HepG2 (cell line): ENCODE data around the gene ZNF222. TPM values are rescaled to one million over a fixed set of nuclear protein-coding genes. Genes with fewer than 3 reads are reported as not detected.

Experiments
- EEA1 ChIP-seq: sonication (generic); formaldehyde crosslinking; IDR thresholded peaks from 2 replicates; pipeline ENCODE4 v1.5.1; 2020; ENCODE audit warnings: mild to moderate bottlenecking, missing genetic modification reagents, borderline replicate concordance
- HOXA3 ChIP-seq: sonication (generic); formaldehyde crosslinking; IDR thresholded peaks from 2 replicates; pipeline ENCODE4 v1.5.0; 2020; ENCODE audit warnings: missing genetic modification reagents
- JUN ChIP-seq: sonication (generic); formaldehyde crosslinking; IDR thresholded peaks from 2 replicates; pipeline ENCODE4 v1.4.0; 2020; ENCODE audit warnings: mild to moderate bottlenecking, missing genetic modification reagents
- TAF1 ChIP-seq: sonication (generic); formaldehyde crosslinking; IDR thresholded peaks from 2 replicates; pipeline ENCODE4 v1.4.0; 2020; ENCODE audit warnings: missing genetic modification reagents
- ZBTB3 ChIP-seq: sonication (generic); formaldehyde crosslinking; IDR thresholded peaks from 2 replicates; pipeline ENCODE4 v1.4.0; 2020; ENCODE audit warnings: low read depth, mild to moderate bottlenecking, moderate library complexity, missing genetic modification reagents, borderline replicate concordance
- ZNF430 ChIP-seq: sonication (generic); formaldehyde crosslinking; IDR thresholded peaks from 2 replicates; pipeline ENCODE4 v1.9.0; 2021; ENCODE audit warnings: mild to moderate bottlenecking, missing genetic modification reagents
- ZNF451 ChIP-seq: sonication (generic); formaldehyde crosslinking; IDR thresholded peaks from 2 replicates; pipeline ENCODE4 v1.5.0; 2020; ENCODE audit warnings: mild to moderate bottlenecking, missing genetic modification reagents
- ZNF784 ChIP-seq: sonication (generic); formaldehyde crosslinking; IDR thresholded peaks from 2 replicates; pipeline ENCODE4 v1.5.1; 2020; ENCODE audit warnings: missing genetic modification reagents, mild to moderate bottlenecking, borderline replicate concordance
- ZUFSP ChIP-seq: sonication (generic); formaldehyde crosslinking; IDR thresholded peaks from 2 replicates; pipeline ENCODE4 v1.9.0; 2021; ENCODE audit warnings: missing genetic modification reagents, mild to moderate bottlenecking, borderline replicate concordance
- polyA plus RNA-seq, 8 experiments: library from polyadenylated mRNA; depleted of rRNA in 3 of 8; stranded (reverse) in 7 of 8; unstranded in 1 of 8; fragments of >200 nt; fragmentation: Illumina TruSeq in 4 of 8; extraction: Trizol in 4 of 8; gene quantifications; 2 replicates each; pipeline versions ENCODE4 v1.2.1 to v1.2.3, GENCODE V29; 2011 to 2016; ENCODE audit warnings: low read depth in 4 of 8, missing spikeins in 1 of 8, mixed read lengths in 1 of 8; ENCODE audit not compliant: insufficient read depth in 1 of 8
- total RNA-seq, 5 experiments: library from RNA; depleted of rRNA; stranded (reverse); fragments of >200 nt; fragmentation: Illumina TruSeq; extraction: Trizol; gene quantifications; 2 replicates each; pipeline ENCODE4 v1.2.3, GENCODE V29; 2016; ENCODE audit warnings: low read depth in 1 of 5
- TF ChIP-seq, protein P1 (sequence below): sonication (generic); formaldehyde crosslinking; IDR thresholded peaks from 2 replicates; pipeline ENCODE4 v1.8.0; 2022; ENCODE audit warnings: mild to moderate bottlenecking, missing genetic modification reagents, borderline replicate concordance
- TF ChIP-seq, protein P2 (sequence below): sonication (generic); formaldehyde crosslinking; IDR thresholded peaks from 2 replicates; pipeline ENCODE4 v1.5.1; 2020; ENCODE audit warnings: mild to moderate bottlenecking, missing genetic modification reagents, borderline replicate concordance
- TF ChIP-seq, protein P3 (sequence below): IDR thresholded peaks from 2 replicates; pipeline ENCODE4 v1.6.1; 2018; ENCODE audit warnings: missing genetic modification reagents, mild to moderate bottlenecking, missing compliant biosample characterization
- TF ChIP-seq, protein P4 (sequence below): IDR thresholded peaks from 2 replicates; pipeline ENCODE4 v1.6.1; 2016; ENCODE audit warnings: missing compliant biosample characterization, missing genetic modification reagents, borderline replicate concordance
- TF ChIP-seq, protein P5 (sequence below): fragments of 450-650 bp; IDR thresholded peaks from 2 replicates; pipeline ENCODE4 v1.6.1; 2017

Gene ZNF222
- total and polyA plus RNA-seq, 2 of the 13 experiments (the other 11 are each of a cell fraction or from before 2014, with no cell fraction given), result 2.2 to 6.2 TPM

DNA sequence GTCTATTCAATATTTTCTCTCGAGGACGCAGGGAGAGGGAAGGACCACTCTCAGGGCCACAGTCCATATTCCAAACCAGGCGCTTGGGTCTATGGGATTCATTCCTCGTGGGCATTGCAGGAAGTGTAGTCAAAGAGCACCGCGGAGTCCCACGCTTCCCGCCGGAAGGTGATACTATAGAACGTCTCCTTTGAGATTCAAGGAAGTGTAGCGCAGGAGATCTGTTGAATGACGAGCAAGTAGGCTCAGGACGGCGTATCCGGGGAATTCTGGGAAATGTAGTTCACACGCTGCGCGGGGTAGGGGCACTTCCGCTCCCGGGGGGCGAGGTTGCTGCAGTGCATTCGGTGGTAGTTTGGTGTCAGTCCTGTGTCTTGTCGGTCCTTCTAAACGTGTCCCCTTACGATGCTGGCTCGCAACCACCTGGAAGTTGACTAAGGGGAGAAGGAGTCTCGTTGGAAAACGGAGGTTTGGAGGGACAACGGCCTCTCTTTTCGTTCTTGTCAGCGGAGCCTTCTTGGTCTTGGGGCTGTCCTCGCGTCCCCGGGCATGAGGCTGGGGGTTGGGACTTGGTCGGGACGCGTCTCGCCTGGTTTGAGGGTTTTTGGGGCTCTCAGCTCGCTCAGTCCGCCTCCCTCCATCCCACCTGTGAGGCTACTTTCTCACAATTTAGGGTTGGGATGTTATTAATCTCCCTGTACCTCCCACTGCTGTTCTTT is 46.8 kb downstream of the ZNF222 start, which contains the start of gene ZNF284 (continued):
- TF ChIP-seq, protein P1, sequence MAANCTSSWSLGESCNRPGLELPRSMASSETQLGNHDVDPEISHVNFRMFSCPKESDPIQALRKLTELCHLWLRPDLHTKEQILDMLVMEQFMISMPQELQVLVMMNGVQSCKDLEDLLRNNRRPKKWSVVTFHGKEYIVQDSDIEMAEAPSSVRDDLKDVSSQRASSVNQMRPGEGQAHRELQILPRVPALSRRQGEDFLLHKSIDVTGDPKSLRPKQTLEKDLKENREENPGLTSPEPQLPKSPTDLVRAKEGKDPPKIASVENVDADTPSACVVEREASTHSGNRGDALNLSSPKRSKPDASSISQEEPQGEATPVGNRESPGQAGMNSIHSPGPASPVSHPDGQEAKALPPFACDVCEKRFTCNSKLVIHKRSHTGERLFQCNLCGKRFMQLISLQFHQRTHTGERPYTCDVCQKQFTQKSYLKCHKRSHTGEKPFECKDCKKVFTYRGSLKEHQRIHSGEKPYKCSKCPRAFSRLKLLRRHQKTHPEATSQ, result no peak; the same call in 1 of the 2 replicates
- TF ChIP-seq ZNF430 (CRISPR knock-in tag) (no peak), EEA1 (CRISPR knock-in tag) (no peak), ZBTB3 (no peak), JUN (CRISPR knock-in tag) (no peak), ZNF784 (CRISPR knock-in tag) (no peak), ZUFSP (no peak), TAF1 (CRISPR knock-in tag) (peak; percentile 55; the same call in 1 of the 2 replicates), ZNF451 (no peak), HOXA3 (peak; percentile 89)
- TF ChIP-seq, protein P2, sequence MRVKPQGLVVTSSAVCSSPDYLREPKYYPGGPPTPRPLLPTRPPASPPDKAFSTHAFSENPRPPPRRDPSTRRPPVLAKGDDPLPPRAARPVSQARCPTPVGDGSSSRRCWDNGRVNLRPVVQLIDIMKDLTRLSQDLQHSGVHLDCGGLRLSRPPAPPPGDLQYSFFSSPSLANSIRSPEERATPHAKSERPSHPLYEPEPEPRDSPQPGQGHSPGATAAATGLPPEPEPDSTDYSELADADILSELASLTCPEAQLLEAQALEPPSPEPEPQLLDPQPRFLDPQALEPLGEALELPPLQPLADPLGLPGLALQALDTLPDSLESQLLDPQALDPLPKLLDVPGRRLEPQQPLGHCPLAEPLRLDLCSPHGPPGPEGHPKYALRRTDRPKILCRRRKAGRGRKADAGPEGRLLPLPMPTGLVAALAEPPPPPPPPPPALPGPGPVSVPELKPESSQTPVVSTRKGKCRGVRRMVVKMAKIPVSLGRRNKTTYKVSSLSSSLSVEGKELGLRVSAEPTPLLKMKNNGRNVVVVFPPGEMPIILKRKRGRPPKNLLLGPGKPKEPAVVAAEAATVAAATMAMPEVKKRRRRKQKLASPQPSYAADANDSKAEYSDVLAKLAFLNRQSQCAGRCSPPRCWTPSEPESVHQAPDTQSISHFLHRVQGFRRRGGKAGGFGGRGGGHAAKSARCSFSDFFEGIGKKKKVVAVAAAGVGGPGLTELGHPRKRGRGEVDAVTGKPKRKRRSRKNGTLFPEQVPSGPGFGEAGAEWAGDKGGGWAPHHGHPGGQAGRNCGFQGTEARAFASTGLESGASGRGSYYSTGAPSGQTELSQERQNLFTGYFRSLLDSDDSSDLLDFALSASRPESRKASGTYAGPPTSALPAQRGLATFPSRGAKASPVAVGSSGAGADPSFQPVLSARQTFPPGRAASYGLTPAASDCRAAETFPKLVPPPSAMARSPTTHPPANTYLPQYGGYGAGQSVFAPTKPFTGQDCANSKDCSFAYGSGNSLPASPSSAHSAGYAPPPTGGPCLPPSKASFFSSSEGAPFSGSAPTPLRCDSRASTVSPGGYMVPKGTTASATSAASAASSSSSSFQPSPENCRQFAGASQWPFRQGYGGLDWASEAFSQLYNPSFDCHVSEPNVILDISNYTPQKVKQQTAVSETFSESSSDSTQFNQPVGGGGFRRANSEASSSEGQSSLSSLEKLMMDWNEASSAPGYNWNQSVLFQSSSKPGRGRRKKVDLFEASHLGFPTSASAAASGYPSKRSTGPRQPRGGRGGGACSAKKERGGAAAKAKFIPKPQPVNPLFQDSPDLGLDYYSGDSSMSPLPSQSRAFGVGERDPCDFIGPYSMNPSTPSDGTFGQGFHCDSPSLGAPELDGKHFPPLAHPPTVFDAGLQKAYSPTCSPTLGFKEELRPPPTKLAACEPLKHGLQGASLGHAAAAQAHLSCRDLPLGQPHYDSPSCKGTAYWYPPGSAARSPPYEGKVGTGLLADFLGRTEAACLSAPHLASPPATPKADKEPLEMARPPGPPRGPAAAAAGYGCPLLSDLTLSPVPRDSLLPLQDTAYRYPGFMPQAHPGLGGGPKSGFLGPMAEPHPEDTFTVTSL (CRISPR knock-in tag), result no peak
- TF ChIP-seq, protein P3, sequence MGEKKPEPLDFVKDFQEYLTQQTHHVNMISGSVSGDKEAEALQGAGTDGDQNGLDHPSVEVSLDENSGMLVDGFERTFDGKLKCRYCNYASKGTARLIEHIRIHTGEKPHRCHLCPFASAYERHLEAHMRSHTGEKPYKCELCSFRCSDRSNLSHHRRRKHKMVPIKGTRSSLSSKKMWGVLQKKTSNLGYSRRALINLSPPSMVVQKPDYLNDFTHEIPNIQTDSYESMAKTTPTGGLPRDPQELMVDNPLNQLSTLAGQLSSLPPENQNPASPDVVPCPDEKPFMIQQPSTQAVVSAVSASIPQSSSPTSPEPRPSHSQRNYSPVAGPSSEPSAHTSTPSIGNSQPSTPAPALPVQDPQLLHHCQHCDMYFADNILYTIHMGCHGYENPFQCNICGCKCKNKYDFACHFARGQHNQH (CRISPR knock-in tag), result peak; percentile 75; the same call in 1 of the 2 replicates
- TF ChIP-seq, protein P4, sequence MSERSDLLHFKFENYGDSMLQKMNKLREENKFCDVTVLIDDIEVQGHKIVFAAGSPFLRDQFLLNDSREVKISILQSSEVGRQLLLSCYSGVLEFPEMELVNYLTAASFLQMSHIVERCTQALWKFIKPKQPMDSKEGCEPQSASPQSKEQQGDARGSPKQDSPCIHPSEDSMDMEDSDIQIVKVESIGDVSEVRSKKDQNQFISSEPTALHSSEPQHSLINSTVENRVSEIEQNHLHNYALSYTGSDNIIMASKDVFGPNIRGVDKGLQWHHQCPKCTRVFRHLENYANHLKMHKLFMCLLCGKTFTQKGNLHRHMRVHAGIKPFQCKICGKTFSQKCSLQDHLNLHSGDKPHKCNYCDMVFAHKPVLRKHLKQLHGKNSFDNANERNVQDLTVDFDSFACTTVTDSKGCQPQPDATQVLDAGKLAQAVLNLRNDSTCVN (CRISPR knock-in tag), result peak; percentile 71; the same call in 1 of the 2 replicates
- TF ChIP-seq, protein P5, sequence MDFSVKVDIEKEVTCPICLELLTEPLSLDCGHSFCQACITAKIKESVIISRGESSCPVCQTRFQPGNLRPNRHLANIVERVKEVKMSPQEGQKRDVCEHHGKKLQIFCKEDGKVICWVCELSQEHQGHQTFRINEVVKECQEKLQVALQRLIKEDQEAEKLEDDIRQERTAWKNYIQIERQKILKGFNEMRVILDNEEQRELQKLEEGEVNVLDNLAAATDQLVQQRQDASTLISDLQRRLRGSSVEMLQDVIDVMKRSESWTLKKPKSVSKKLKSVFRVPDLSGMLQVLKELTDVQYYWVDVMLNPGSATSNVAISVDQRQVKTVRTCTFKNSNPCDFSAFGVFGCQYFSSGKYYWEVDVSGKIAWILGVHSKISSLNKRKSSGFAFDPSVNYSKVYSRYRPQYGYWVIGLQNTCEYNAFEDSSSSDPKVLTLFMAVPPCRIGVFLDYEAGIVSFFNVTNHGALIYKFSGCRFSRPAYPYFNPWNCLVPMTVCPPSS, result no peak
